ENCODE data around the gene SFXN4. TPM values are rescaled to one million over a fixed set of nuclear protein-coding genes. Genes with fewer than 3 reads are reported as not detected.
A peak's percentile ranks its signal among the peaks of the same experiment; 100 is the strongest.

The SFXN4 gene
- total and polyA plus RNA-seq, 2 of the 13 experiments (the other 11 are each of a cell fraction or from before 2014, with no cell fraction given) = 47.7 to 64.9 TPM

- TF ChIP-seq ATF2 (CRISPR knock-in tag; IDR thresholded peaks at IDR 0.05) = no peak
- peak; percentile 59 for TF ChIP-seq RARA (CRISPR knock-in tag; IDR thresholded peaks at IDR 0.05)
- no peak for TF ChIP-seq FOSL2 (CRISPR knock-in tag; IDR thresholded peaks at IDR 0.05)
- TF ChIP-seq, protein P1, sequence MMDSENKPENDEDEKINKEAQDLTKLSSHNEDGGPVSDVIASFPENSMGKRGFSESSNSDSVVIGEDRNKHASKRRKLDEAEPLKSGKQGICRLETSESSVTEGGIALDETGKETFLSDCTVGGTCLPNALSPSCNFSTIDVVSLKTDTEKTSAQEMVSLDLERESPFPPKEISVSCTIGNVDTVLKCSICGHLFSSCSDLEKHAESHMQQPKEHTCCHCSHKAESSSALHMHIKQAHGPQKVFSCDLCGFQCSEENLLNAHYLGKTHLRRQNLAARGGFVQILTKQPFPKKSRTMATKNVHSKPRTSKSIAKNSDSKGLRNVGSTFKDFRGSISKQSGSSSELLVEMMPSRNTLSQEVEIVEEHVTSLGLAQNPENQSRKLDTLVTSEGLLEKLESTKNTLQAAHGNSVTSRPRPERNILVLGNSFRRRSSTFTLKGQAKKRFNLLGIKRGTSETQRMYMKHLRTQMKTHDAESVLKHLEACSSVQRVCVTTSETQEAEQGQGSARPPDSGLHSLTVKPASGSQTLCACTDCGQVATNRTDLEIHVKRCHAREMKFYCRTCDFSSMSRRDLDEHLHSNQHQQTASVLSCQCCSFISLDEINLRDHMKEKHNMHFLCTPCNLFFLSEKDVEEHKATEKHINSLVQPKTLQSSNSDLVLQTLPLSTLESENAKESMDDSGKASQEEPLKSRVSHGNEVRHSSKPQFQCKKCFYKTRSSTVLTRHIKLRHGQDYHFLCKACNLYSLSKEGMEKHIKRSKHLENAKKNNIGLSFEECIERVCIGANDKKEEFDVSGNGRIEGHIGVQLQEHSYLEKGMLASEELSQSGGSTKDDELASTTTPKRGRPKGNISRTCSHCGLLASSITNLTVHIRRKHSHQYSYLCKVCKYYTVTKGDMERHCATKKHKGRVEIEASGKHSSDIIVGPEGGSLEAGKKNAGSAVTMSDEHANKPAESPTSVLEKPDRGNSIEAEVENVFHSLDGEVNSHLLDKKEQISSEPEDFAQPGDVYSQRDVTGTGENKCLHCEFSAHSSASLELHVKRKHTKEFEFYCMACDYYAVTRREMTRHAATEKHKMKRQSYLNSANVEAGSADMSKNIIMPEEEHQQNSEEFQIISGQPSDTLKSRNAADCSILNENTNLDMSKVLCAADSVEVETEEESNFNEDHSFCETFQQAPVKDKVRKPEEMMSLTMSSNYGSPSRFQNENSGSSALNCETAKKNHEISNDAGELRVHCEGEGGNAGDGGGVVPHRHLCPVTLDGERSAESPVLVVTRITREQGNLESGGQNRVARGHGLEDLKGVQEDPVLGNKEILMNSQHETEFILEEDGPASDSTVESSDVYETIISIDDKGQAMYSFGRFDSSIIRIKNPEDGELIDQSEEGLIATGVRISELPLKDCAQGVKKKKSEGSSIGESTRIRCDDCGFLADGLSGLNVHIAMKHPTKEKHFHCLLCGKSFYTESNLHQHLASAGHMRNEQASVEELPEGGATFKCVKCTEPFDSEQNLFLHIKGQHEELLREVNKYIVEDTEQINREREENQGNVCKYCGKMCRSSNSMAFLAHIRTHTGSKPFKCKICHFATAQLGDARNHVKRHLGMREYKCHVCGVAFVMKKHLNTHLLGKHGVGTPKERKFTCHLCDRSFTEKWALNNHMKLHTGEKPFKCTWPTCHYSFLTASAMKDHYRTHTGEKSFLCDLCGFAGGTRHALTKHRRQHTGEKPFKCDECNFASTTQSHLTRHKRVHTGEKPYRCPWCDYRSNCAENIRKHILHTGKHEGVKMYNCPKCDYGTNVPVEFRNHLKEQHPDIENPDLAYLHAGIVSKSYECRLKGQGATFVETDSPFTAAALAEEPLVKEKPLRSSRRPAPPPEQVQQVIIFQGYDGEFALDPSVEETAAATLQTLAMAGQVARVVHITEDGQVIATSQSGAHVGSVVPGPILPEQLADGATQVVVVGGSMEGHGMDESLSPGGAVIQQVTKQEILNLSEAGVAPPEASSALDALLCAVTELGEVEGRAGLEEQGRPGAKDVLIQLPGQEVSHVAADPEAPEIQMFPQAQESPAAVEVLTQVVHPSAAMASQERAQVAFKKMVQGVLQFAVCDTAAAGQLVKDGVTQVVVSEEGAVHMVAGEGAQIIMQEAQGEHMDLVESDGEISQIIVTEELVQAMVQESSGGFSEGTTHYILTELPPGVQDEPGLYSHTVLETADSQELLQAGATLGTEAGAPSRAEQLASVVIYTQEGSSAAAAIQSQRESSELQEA (CRISPR knock-in tag; IDR thresholded peaks at IDR 0.05; ENCODE audit: not compliant biosample characterization) = no peak
- TF ChIP-seq SP5 (CRISPR knock-in tag; IDR thresholded peaks at IDR 0.05; ENCODE audit: borderline replicate concordance, low read depth) = peak; percentile 53; the same call in 1 of the 2 replicates
- no peak for TF ChIP-seq ZNF557 (CRISPR knock-in tag; IDR thresholded peaks at IDR 0.05)
- TF ChIP-seq ZNF556 (CRISPR knock-in tag; IDR thresholded peaks at IDR 0.05; ENCODE audit: borderline replicate concordance) = no peak
Measured at GRCh38 chr10:119133949-119134348, 31.6 kb downstream of the SFXN4 start (continued).
